AG09309 (cell line): ENCODE results near the gene NEB.

Source experiments
- DNase-seq: peaks from one replicate; pipeline ENCODE4 v3.0.0-alpha.2; 2010; ENCODE audit warnings: low read depth
- H3K4me3 ChIP-seq: 2 replicates; pipeline ENCODE4 v1.5.1; 2011; ENCODE audit warnings: mild to moderate bottlenecking, low read depth, low read length, moderate library complexity; ENCODE audit not compliant: control insufficient read depth
- TF ChIP-seq, protein P1 (sequence below): IDR thresholded peaks from 2 replicates; pipeline ENCODE4 v1.5.1; 2011; ENCODE audit warnings: mild to moderate bottlenecking, low read depth, low read length, inconsistent platforms; ENCODE audit not compliant: insufficient read depth, control insufficient read depth; ENCODE audit errors: missing control alignments

The NEB gene

DNA sequence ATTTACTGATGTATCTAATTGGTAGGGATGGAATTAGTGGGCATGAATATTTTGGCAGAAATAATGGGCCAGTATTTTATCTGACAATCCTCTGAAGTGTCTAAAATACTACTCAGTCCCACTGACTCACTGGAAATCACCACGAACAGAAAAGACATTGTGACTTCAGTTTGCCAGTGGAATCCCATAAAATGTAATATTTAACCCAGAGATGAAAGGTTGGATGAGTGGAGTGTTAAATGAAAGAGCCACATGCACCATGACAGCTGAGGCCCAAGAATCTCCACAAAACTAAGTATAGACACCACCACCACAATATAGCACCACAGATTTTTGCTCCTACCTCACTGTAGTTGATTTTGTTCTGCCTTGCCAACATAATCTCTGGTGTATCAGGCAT lies 103.9 kb downstream of the NEB start:
- no peak overlapping the region for H3K4me3 ChIP-seq
- DNase-seq: no peak
- TF ChIP-seq, protein P1, sequence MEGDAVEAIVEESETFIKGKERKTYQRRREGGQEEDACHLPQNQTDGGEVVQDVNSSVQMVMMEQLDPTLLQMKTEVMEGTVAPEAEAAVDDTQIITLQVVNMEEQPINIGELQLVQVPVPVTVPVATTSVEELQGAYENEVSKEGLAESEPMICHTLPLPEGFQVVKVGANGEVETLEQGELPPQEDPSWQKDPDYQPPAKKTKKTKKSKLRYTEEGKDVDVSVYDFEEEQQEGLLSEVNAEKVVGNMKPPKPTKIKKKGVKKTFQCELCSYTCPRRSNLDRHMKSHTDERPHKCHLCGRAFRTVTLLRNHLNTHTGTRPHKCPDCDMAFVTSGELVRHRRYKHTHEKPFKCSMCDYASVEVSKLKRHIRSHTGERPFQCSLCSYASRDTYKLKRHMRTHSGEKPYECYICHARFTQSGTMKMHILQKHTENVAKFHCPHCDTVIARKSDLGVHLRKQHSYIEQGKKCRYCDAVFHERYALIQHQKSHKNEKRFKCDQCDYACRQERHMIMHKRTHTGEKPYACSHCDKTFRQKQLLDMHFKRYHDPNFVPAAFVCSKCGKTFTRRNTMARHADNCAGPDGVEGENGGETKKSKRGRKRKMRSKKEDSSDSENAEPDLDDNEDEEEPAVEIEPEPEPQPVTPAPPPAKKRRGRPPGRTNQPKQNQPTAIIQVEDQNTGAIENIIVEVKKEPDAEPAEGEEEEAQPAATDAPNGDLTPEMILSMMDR: no peak

DNA sequence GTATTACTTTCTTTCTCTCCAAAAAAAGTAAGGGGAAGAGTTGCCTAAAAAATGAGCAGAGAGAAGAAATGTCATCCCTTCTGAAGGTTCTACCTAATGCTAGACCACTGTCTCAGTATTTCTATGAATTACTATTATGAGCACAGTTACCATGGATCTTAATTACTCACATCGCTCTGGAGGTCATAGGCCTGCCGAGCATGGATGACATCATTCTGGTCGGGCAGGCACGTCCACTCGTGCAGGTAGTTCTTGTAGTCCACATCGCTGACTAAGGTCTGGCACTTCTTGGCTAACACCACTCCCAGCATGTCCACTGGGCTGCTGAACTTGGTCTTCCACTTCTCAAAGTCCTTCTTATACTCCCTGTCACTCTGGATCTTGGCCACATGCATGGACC lies 106.9 kb downstream of the NEB start:
- no peak overlapping the region for H3K4me3 ChIP-seq
- TF ChIP-seq, protein P1: no peak
- DNase-seq: no peak

DNA sequence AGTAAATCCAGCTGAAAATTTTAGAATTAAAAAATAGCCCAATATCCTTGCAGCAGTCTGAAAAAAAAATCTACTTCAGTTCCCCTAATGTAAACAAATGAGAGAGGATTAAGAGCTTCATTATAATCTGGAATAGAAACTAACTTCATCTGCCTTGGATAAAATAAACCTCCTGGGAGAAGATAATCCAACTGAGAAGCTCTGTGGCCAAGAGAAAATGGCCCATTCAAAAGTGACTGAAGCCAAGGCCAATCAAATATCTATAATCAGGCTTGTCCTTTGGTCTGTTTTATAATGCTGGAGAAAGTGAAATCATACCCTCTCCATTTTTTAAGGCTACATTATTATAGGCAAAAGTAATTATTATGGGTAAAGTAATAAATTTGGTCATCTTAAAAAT lies 110.0 kb downstream of the NEB start:
- TF ChIP-seq, protein P1: no peak
- DNase-seq: no peak
- no peak overlapping the region for H3K4me3 ChIP-seq

DNA sequence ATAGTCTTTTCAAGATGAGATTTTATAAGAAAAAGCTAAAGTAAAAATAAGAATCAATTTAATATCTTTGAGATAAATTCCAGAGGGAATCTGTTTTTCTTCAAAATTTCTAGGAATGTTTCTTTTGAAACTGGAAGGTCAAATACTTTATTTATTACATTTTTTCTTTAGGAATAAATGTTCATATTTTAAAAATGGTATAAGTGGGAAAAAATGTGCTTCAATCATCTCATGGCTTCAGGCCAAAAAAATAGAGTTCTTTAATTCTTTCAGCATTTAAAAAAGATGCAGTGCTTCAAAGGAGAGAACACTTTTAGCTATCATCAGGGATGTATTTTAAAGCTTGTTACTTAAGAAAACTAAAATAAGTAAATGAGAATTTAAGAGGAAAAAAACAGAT lies 110.6 kb downstream of the NEB start:
- no peak overlapping the region for H3K4me3 ChIP-seq
- TF ChIP-seq, protein P1: no peak
- no peak for DNase-seq

DNA sequence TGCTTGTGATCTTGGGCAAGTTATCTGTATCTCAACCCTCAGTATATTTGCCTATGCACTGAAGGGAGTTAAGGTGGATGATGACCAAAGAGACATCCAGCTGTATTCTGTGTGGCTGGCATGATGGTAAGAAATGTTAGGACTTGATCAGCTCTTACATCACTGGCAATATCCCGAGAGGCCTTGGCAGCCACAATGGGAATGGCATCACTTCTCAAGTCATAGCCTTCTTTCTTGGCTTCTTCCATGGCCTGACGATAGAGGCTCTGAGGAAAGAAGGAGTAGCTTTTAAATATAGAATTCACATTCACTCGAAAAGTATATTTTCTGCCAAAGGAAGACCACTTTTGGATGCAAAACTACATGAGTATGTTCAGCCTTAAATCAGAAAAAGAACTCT lies 113.5 kb downstream of the NEB start:
- DNase-seq: no peak
- no peak overlapping the region for H3K4me3 ChIP-seq
- TF ChIP-seq, protein P1: no peak

DNA sequence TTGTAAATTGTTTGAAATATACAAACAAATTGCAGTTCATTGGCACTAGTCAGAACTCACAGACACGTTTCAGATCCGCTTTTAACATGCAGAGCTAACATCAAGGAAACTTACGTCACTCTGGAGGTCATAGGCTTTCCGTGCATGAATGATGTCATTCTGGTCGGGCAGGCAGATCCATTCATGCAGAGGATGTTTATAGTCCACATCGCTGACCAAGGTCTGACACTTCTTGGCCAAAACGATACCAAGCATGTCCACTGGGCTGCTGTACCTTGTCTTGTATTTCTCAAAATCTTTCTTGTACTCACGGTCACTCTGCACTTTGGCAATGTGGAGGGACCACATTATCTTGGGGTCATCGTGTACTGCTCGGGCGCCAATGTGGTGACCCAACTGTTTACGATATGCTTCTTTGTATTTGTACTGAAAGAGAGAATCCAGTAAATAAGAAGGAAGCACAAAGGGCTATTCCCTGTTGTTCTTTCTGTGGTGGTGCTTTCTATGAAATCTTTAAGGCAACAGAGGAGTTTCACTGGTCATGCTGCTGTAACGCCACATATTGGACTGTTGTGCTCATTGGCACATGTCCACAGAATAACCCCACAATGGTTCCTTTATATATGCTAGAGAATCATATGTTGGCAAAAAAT lies 114.8 kb downstream of the NEB start:
- no peak for DNase-seq
- no peak overlapping the region for H3K4me3 ChIP-seq
- TF ChIP-seq, protein P1: no peak
